Adrenal gland (tissue), 5 donors: ENCODE measurements around the gene C1R.

Experiments used
- POLR2A ChIP-seq, 2 donors: fragments of 450-650 bp; IDR thresholded peaks; one replicate each; pipeline ENCODE4 v1.6.1; 2017; ENCODE audit warnings: antibody characterized with exemption in 2 of 2, mild to moderate bottlenecking in 2 of 2, moderate library complexity in 1 of 2
- TF ChIP-seq, protein P1 (sequence below), 6 experiments: fragments of 450-650 bp in 4 of 6; fragments of 200-600 bp in 2 of 6; sonication (generic) in 1 of 6; IDR thresholded peaks; 1 replicate in 5 of 6; 2 replicates in 1 of 6; pipeline versions ENCODE4 v1.5.1 to v1.8.0; 2016 to 2021; ENCODE audit warnings: antibody characterized with exemption in 6 of 6, mild to moderate bottlenecking in 2 of 6, moderate library complexity in 1 of 6
- donor health status: DM: no; HTN: no; CAD: no.

DNA sequence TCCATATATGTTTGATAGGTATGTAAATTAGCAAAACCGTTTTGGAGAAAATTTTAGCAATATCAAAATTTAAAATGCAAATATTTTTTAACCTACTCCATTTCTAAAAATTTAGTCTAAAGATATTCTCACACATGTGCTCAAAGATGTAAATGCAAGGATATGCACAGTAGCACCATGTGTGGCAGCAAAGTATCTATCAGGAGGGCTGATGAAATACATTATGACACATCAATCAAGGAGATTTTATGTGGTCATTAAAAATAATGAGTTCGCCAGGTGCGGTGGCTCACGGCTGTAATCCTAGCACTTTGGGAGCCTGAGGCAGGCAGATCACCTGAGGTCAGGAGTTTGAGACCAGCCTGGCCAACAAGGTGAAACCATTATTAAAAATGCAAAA, 8.0 kb upstream of the C1R start:
- TF ChIP-seq POLR2A (IDR thresholded peaks at IDR 0.05), result no peak
- TF ChIP-seq, protein P1, sequence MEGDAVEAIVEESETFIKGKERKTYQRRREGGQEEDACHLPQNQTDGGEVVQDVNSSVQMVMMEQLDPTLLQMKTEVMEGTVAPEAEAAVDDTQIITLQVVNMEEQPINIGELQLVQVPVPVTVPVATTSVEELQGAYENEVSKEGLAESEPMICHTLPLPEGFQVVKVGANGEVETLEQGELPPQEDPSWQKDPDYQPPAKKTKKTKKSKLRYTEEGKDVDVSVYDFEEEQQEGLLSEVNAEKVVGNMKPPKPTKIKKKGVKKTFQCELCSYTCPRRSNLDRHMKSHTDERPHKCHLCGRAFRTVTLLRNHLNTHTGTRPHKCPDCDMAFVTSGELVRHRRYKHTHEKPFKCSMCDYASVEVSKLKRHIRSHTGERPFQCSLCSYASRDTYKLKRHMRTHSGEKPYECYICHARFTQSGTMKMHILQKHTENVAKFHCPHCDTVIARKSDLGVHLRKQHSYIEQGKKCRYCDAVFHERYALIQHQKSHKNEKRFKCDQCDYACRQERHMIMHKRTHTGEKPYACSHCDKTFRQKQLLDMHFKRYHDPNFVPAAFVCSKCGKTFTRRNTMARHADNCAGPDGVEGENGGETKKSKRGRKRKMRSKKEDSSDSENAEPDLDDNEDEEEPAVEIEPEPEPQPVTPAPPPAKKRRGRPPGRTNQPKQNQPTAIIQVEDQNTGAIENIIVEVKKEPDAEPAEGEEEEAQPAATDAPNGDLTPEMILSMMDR (IDR thresholded peaks at IDR 0.05), result no peak
